Activated naive CD4-positive, alpha-beta T cell treated with anti-CD3 and anti-CD28 coated beads, Interleukin-2, amount 50 U/mL, for 72 hours (primary cell): Measurements from ENCODE around the gene ARID3B. TPM values are rescaled to one million over a fixed set of nuclear protein-coding genes. Genes with fewer than 3 reads are reported as not detected.

Source experiments
- ATAC-seq, 2 donors: fragments of 150-1000 bp; cut with Tn5 transposase; 2 replicates each; pipeline ENCODE4 v1.10.0; 2021; ENCODE audit warnings: mild to moderate bottlenecking in 2 of 2, moderate library complexity in 2 of 2
- DNase-seq, 2 donors: peaks; one replicate each; pipeline ENCODE4 v3.0.0; 2021 to 2022; ENCODE audit warnings: low spot score in 2 of 2
- H3K27ac Mint-ChIP-seq, 2 donors: one replicate each; pipeline ENCODE4 v1.8.0; 2022; ENCODE audit warnings: mild to moderate bottlenecking in 2 of 2, mixed read lengths in 2 of 2
- H3K36me3 Mint-ChIP-seq, 2 donors: one replicate each; pipeline ENCODE4 v1.8.0; 2022; ENCODE audit warnings: mixed read lengths in 2 of 2
- H3K9me3 Mint-ChIP-seq, 2 donors: one replicate each; pipeline ENCODE4 v1.8.0; 2022; ENCODE audit warnings: mixed read lengths in 2 of 2
- total RNA-seq, 2 donors: library from RNA; stranded (reverse); gene quantifications; one replicate each; pipeline ENCODE4 v1.2.3, GENCODE V29; 2022

Gene ARID3B
- total RNA-seq, 2 donors from 2014 or later = 25.7 to 37.7 TPM

GRCh38 chr15:74630284-74631086, 89.5 kb downstream of the ARID3B start:
- Mint-ChIP-seq H3K36me3 (no peaks in the 10 kb centered on the region), H3K9me3 (no peaks in the 10 kb centered on the region), H3K27ac (peak overlapping the region; percentile 18 to 62)
- DNase-seq = no peak
- no peak for ATAC-seq

GRCh38 chr15:74631087-74631385, 90.0 kb downstream of the ARID3B start:
- ATAC-seq = no peak
- H3K36me3 Mint-ChIP-seq = no peaks in the 10 kb centered on the region
- no peak for DNase-seq
- peak overlapping the region in 1 of 2 donors; percentile 18 for H3K27ac Mint-ChIP-seq
- H3K9me3 Mint-ChIP-seq = no peaks in the 10 kb centered on the region

- ATAC-seq = no peak
- no peak for DNase-seq
- no peaks in the 10 kb centered on the region for H3K36me3 Mint-ChIP-seq
- H3K27ac Mint-ChIP-seq = peak overlapping the region in 1 of 2 donors; percentile 24
- H3K9me3 Mint-ChIP-seq = no peaks in the 10 kb centered on the region
These were observed 90.4 kb downstream of the ARID3B start for GRCh38 chr15:74631408-74631807.

GRCh38 chr15:74631935-74632560, 91.0 kb downstream of the ARID3B start:
- Mint-ChIP-seq H3K27ac (peak overlapping the region; percentile 4 to 24), H3K9me3 (no peaks in the 10 kb centered on the region), H3K36me3 (no peaks in the 10 kb centered on the region)
- ATAC-seq (peak; percentile 58 to 60), DNase-seq (peak in 1 of 2 donors; percentile 69)

- ATAC-seq (no peak), DNase-seq (no peak)
- Mint-ChIP-seq H3K36me3 (no peaks in the 10 kb centered on the region), H3K27ac (peak overlapping the region in 1 of 2 donors; percentile 20), H3K9me3 (no peaks in the 10 kb centered on the region)
These were observed 91.6 kb downstream of the ARID3B start for GRCh38 chr15:74632601-74633000.

- H3K36me3 Mint-ChIP-seq = no peaks in the 10 kb centered on the region
- ATAC-seq = peak in 1 of 2 donors; percentile 51
- H3K9me3 Mint-ChIP-seq = no peaks in the 10 kb centered on the region
- H3K27ac Mint-ChIP-seq = no peak overlapping the region
- no peak for DNase-seq
These were observed 92.8 kb downstream of the ARID3B start for GRCh38 chr15:74633781-74634180.

GRCh38 chr15:74635228-74635627, 94.2 kb downstream of the ARID3B start:
- Mint-ChIP-seq H3K27ac (no peak overlapping the region), H3K9me3 (no peaks in the 10 kb centered on the region), H3K36me3 (no peaks in the 10 kb centered on the region)
- DNase-seq (peak in 1 of 2 donors; percentile 74), ATAC-seq (peak; percentile 78 to 82)

- Mint-ChIP-seq H3K27ac (peak overlapping the region; percentile 24 to 51), H3K36me3 (no peaks in the 10 kb centered on the region), H3K9me3 (no peaks in the 10 kb centered on the region)
- ATAC-seq (no peak), DNase-seq (no peak)
These were observed 96.0 kb downstream of the ARID3B start for GRCh38 chr15:74636984-74637383.

- H3K27ac Mint-ChIP-seq = peak overlapping the region; percentile 84 to 85
- ATAC-seq (no peak), DNase-seq (no peak)
- no peaks in the 10 kb centered on the region for H3K9me3 Mint-ChIP-seq
- H3K36me3 Mint-ChIP-seq = no peaks in the 10 kb centered on the region
These were observed 100.1 kb downstream of the ARID3B start for GRCh38 chr15:74641151-74641550.

- ATAC-seq = no peak
- peak overlapping the region in 1 of 2 donors; percentile 85 for H3K27ac Mint-ChIP-seq
- no peak for DNase-seq
- no peaks in the 10 kb centered on the region for H3K9me3 Mint-ChIP-seq
- H3K36me3 Mint-ChIP-seq = no peaks in the 10 kb centered on the region
These were observed 101.3 kb downstream of the ARID3B start for GRCh38 chr15:74642348-74642733.

GRCh38 chr15:74642734-74643664, 102.0 kb downstream of the ARID3B start:
- peak overlapping the region; percentile 17 to 85 for H3K27ac Mint-ChIP-seq

GRCh38 chr15:74643665-74644204, 102.7 kb downstream of the ARID3B start:
- no peaks in the 10 kb centered on the region for H3K36me3 Mint-ChIP-seq
- peak overlapping the region; percentile 17 to 85 for H3K27ac Mint-ChIP-seq
- no peak for DNase-seq

More at GRCh38 chr15:74642734-74643664, 102.0 kb downstream of the ARID3B start:
- DNase-seq = no peak
- no peak for ATAC-seq
- Mint-ChIP-seq H3K9me3 (no peaks in the 10 kb centered on the region), H3K36me3 (no peaks in the 10 kb centered on the region)

GRCh38 chr15:74646480-74646879, 105.5 kb downstream of the ARID3B start:
- Mint-ChIP-seq H3K27ac (peak overlapping the region in 1 of 2 donors; percentile 8), H3K36me3 (no peaks in the 10 kb centered on the region), H3K9me3 (no peaks in the 10 kb centered on the region)
- no peak for DNase-seq
- ATAC-seq = no peak

More at GRCh38 chr15:74643665-74644204, 102.7 kb downstream of the ARID3B start:
- ATAC-seq = no peak
- H3K9me3 Mint-ChIP-seq = no peaks in the 10 kb centered on the region
